ENCODE measurements around the gene HYKK.

GRCh38 chr15:78571382-78571781 lies 64.0 kb downstream of the HYKK start:
- no peak for TF ChIP-seq REST (IDR thresholded peaks at IDR 0.05; ENCODE audit: insufficient replicate concordance, low read depth)
- TF ChIP-seq, protein P1, sequence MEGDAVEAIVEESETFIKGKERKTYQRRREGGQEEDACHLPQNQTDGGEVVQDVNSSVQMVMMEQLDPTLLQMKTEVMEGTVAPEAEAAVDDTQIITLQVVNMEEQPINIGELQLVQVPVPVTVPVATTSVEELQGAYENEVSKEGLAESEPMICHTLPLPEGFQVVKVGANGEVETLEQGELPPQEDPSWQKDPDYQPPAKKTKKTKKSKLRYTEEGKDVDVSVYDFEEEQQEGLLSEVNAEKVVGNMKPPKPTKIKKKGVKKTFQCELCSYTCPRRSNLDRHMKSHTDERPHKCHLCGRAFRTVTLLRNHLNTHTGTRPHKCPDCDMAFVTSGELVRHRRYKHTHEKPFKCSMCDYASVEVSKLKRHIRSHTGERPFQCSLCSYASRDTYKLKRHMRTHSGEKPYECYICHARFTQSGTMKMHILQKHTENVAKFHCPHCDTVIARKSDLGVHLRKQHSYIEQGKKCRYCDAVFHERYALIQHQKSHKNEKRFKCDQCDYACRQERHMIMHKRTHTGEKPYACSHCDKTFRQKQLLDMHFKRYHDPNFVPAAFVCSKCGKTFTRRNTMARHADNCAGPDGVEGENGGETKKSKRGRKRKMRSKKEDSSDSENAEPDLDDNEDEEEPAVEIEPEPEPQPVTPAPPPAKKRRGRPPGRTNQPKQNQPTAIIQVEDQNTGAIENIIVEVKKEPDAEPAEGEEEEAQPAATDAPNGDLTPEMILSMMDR (IDR thresholded peaks at IDR 0.05; ENCODE audit: insufficient read depth, low read length) = no peak
- no peak for TF ChIP-seq GABPA (IDR thresholded peaks at IDR 0.05; ENCODE audit: low read depth)
